Large intestine (tissue), 3 donors: ENCODE measurements around the gene VSIG10L. TPM values are rescaled to one million over a fixed set of nuclear protein-coding genes. Genes with fewer than 3 reads are reported as not detected.

Source experiments
- DNase-seq, 2 donors: peaks; one replicate each; pipeline versions ENCODE4 v3.0.0 to v3.0.0-alpha.2; 2013
- H3K27ac ChIP-seq: one replicate; pipeline ENCODE4 v1.5.1; 2013; ENCODE audit warnings: low read length
- H3K27me3 ChIP-seq: 2 replicates; pipeline ENCODE4 v1.6.1; 2013; ENCODE audit warnings: low read length; ENCODE audit not compliant: control insufficient read depth, insufficient read depth
- H3K36me3 ChIP-seq: 2 replicates; pipeline ENCODE4 v1.6.1; 2013; ENCODE audit warnings: low read length; ENCODE audit not compliant: control insufficient read depth, insufficient read depth
- H3K4me1 ChIP-seq: one replicate; pipeline ENCODE4 v1.6.1; 2013; ENCODE audit warnings: low read length; ENCODE audit not compliant: control insufficient read depth, insufficient read depth
- H3K4me3 ChIP-seq: one replicate; pipeline ENCODE4 v1.5.1; 2013; ENCODE audit warnings: low read length
- H3K9me3 ChIP-seq: one replicate; pipeline ENCODE4 v1.6.1; 2013; ENCODE audit warnings: mild to moderate bottlenecking, low read depth, low read length, moderate library complexity; ENCODE audit not compliant: control insufficient read depth
- WGBS: methylation state at CpG from one replicate; pipeline ENCODE4 v1.1.5; 2013; ENCODE audit warnings: low lambda C conversion rate; ENCODE audit not compliant: insufficient coverage; 5-methylcytosine and 5-hydroxymethylcytosine counted together
- polyA plus RNA-seq: library from polyadenylated mRNA; unstranded; fragments of 120-200 nt; gene quantifications from one replicate; pipeline ENCODE4 v1.2.1, GENCODE V29; 2013

The VSIG10L gene
- polyA plus RNA-seq, 1 donor: 2.2 TPM

GRCh38 chr19:51292971-51293370 is 49.0 kb downstream of the VSIG10L start:
- no peak for DNase-seq
- H3K4me3 ChIP-seq: no peak overlapping the region
- no peaks in the 10 kb centered on the region for H3K4me1 ChIP-seq
- WGBS: 57% methylated on average over 2 of the region's 11 CpGs
- peaks cover 13% of the 10 kb centered on the region for H3K27me3 ChIP-seq
- no peaks in the 10 kb centered on the region for H3K9me3 ChIP-seq
- H3K27ac ChIP-seq: no peak overlapping the region
- no peaks in the 10 kb centered on the region for H3K36me3 ChIP-seq

- DNase-seq: no peak
- no CpG with 5 or more reads among the region's 1 CpG for WGBS
- Histone ChIP-seq H3K36me3 (no peaks in the 10 kb centered on the region), H3K4me3 (no peak overlapping the region), H3K9me3 (no peaks in the 10 kb centered on the region), H3K4me1 (no peaks in the 10 kb centered on the region), H3K27me3 (peaks cover under 1% of the 10 kb centered on the region), H3K27ac (no peak overlapping the region)
These were observed 52.3 kb downstream of the VSIG10L start for GRCh38 chr19:51289635-51290034.

- Histone ChIP-seq H3K27me3 (no peaks in the 10 kb centered on the region), H3K27ac (no peak overlapping the region), H3K4me3 (no peak overlapping the region), H3K9me3 (no peaks in the 10 kb centered on the region), H3K4me1 (no peaks in the 10 kb centered on the region), H3K36me3 (no peaks in the 10 kb centered on the region)
- no peak for DNase-seq
- 89% methylated on average over 3 of the region's 3 CpGs for WGBS
These were observed 56.3 kb downstream of the VSIG10L start for GRCh38 chr19:51285682-51286081.

GRCh38 chr19:51282335-51282734 is 59.6 kb downstream of the VSIG10L start:
- no peaks in the 10 kb centered on the region for H3K4me1 ChIP-seq
- no CpG with 5 or more reads among the region's 4 CpGs for WGBS
- H3K9me3 ChIP-seq: no peaks in the 10 kb centered on the region
- no peak overlapping the region for H3K27ac ChIP-seq
- H3K36me3 ChIP-seq: no peaks in the 10 kb centered on the region
- no peak for DNase-seq
- H3K4me3 ChIP-seq: no peak overlapping the region
- H3K27me3 ChIP-seq: no peaks in the 10 kb centered on the region

Other genes with a start within 250 kb of the VSIG10L start
- gene CTU1, start 233.7 kb downstream of the VSIG10L start, polyA plus RNA-seq: 4.1 TPM
- gene SIGLEC9, start 217.2 kb downstream of the VSIG10L start, polyA plus RNA-seq: 0.76 TPM
- 1.8 TPM for gene SIGLEC7, start 199.8 kb downstream of the VSIG10L start, polyA plus RNA-seq
- gene CD33, start 117.1 kb downstream of the VSIG10L start, polyA plus RNA-seq: 5.4 TPM
- not detected for gene SIGLECL1, start 91.1 kb downstream of the VSIG10L start, polyA plus RNA-seq
- gene IGLON5, start 30.5 kb downstream of the VSIG10L start, polyA plus RNA-seq: 3.1 TPM
- 145 TPM for gene ETFB, start 24.2 kb upstream of the VSIG10L start, polyA plus RNA-seq
- gene CLDND2, start 26.9 kb upstream of the VSIG10L start, polyA plus RNA-seq: 2.7 TPM
- 12.4 TPM for gene NKG7, start 30.5 kb upstream of the VSIG10L start, polyA plus RNA-seq
- gene LIM2, start 45.8 kb upstream of the VSIG10L start, polyA plus RNA-seq: not detected
- gene C19orf84, start 48.5 kb upstream of the VSIG10L start, polyA plus RNA-seq: 3.4 TPM
- gene SIGLEC10, start 75.5 kb upstream of the VSIG10L start, polyA plus RNA-seq: 10.5 TPM
- 0.54 TPM for gene SIGLEC8, start 116.3 kb upstream of the VSIG10L start, polyA plus RNA-seq
- gene CEACAM18, start 136.4 kb upstream of the VSIG10L start, polyA plus RNA-seq: 3.5 TPM
- gene SIGLEC12, start 159.7 kb upstream of the VSIG10L start, polyA plus RNA-seq: 5.1 TPM
- 0.09 TPM for gene SIGLEC6, start 189.5 kb upstream of the VSIG10L start, polyA plus RNA-seq
- 10.4 TPM for gene ZNF175, start 229.1 kb upstream of the VSIG10L start, polyA plus RNA-seq